PC-3 (cell line): Measurements from ENCODE around the gene PPIA. TPM values are rescaled to one million over a fixed set of nuclear protein-coding genes. Genes with fewer than 3 reads are reported as not detected.
A peak's percentile ranks its signal among the peaks of the same experiment; 100 is the strongest.

ENCODE experiments used
- ATAC-seq: fragments of 200-7000 bp; cut with Tn5 transposase; 2 replicates; pipeline ENCODE4 v1.9.1; 2020; ENCODE audit warnings: mild to moderate bottlenecking, moderate library complexity
- BruUV-seq: library from RNA; stranded (reverse); fragments of 400-500 nt; replicated peaks from 2 replicates; lab custom pipeline; 2021; lab: Mats Ljungman, UMichigan
- CTCF ChIA-PET: fragments of 300-600 bp; sonication (Branson Sonifier 250); formaldehyde crosslinking; loops from one replicate; lab custom pipeline; 2022; ENCODE audit warnings: antibody characterized with exemption; lab: Charles Lee
- POLR2A ChIA-PET: fragments of 300-600 bp; sonication (Branson Sonifier 250); formaldehyde crosslinking; loops from one replicate; lab custom pipeline; 2022; ENCODE audit warnings: antibody characterized with exemption; ENCODE audit not compliant: unreplicated experiment; lab: Charles Lee
- DNase-seq: peaks from one replicate; pipeline ENCODE4 v3.0.0-alpha.2; 2015
- H2AFZ ChIP-seq: fragments of 300-600 bp; sonication (generic); 2 replicates; pipeline ENCODE4 v1.6.0; 2016; ENCODE audit warnings: antibody characterized with exemption, low read length
- H3F3A ChIP-seq: fragments of 300-600 bp; sonication (generic); one replicate; pipeline ENCODE4 v1.6.0; 2017; ENCODE audit warnings: antibody characterized with exemption, low read length, control low read depth, mild to moderate bottlenecking; ENCODE audit not compliant: unreplicated experiment
- H3K27ac ChIP-seq: fragments of 300-600 bp; sonication (generic); 2 replicates; pipeline ENCODE4 v1.5.1; 2016; ENCODE audit warnings: mild to moderate bottlenecking, low read length
- H3K27me3 ChIP-seq: fragments of 300-600 bp; sonication (generic); 2 replicates; pipeline ENCODE4 v1.6.1; 2016; ENCODE audit warnings: low read length, mixed read lengths
- H3K36me3 ChIP-seq: fragments of 300-600 bp; sonication (generic); 2 replicates; pipeline ENCODE4 v1.6.1; 2016; ENCODE audit warnings: low read depth, mixed run types, low read length, mixed read lengths
- H3K4me1 ChIP-seq: fragments of 300-600 bp; sonication (generic); 2 replicates; pipeline ENCODE4 v1.5.1; 2016; ENCODE audit warnings: low read length; ENCODE audit not compliant: insufficient read depth
- H3K4me2 ChIP-seq: fragments of 300-600 bp; sonication (generic); 2 replicates; pipeline ENCODE4 v1.6.0; 2016; ENCODE audit warnings: low read length
- H3K4me3 ChIP-seq: fragments of 300-600 bp; sonication (generic); 2 replicates; pipeline ENCODE4 v1.5.1; 2016; ENCODE audit warnings: mild to moderate bottlenecking, low read length, mixed read lengths
- H3K79me2 ChIP-seq: fragments of 300-600 bp; sonication (generic); 2 replicates; pipeline ENCODE4 v1.6.1; 2017; ENCODE audit warnings: low read length, mixed read lengths
- H3K9ac ChIP-seq: fragments of 300-600 bp; sonication (generic); 2 replicates; pipeline ENCODE4 v1.6.0; 2016; ENCODE audit warnings: mild to moderate bottlenecking, low read length
- H3K9me2 ChIP-seq: fragments of 300-600 bp; sonication (generic); replicated peaks from 2 replicates; pipeline ENCODE4 v1.6.1; 2016; ENCODE audit warnings: mixed run types, low read length, mixed read lengths
- H3K9me3 ChIP-seq: fragments of 300-600 bp; sonication (generic); 2 replicates; pipeline ENCODE4 v1.6.1; 2016; ENCODE audit warnings: low read length, mixed read lengths
- H4K20me1 ChIP-seq: fragments of 300-600 bp; sonication (generic); 2 replicates; pipeline ENCODE4 v1.6.1; 2016; ENCODE audit warnings: low read length, mixed read lengths
- EZH2 ChIP-seq: fragments of 300-600 bp; sonication (generic); IDR thresholded peaks from one replicate; pipeline ENCODE4 v1.6.1; 2017; ENCODE audit warnings: antibody characterized with exemption, mild to moderate bottlenecking, low read length; ENCODE audit not compliant: unreplicated experiment
- EZH2phosphoT487 ChIP-seq: fragments of 300-600 bp; sonication (generic); IDR thresholded peaks from 2 replicates; pipeline ENCODE4 v1.6.1; 2018; ENCODE audit warnings: mild to moderate bottlenecking, antibody characterized with exemption, low read length, borderline replicate concordance
- intact Hi-C: fragments of 100-400 bp; cut with micrococcal nuclease; formaldehyde crosslinking; loops from 2 replicates; pipeline ENCODE4 v1.9.0; 2023
- total RNA-seq: library from RNA; depleted of rRNA; stranded (reverse); fragments of >200 nt; gene quantifications from 2 replicates; pipeline ENCODE4 v1.2.3, GENCODE V29; 2014
- TF ChIP-seq, protein P1 (sequence below): fragments of 300-600 bp; sonication (generic); conservative IDR thresholded peaks from 2 replicates; pipeline ENCODE4 v1.5.1; 2017; ENCODE audit warnings: antibody characterized with exemption, low read depth, mild to moderate bottlenecking, low read length

PPIA gene
- total RNA-seq, 1 experiment from 2014 or later = 4,136 TPM

DNA sequence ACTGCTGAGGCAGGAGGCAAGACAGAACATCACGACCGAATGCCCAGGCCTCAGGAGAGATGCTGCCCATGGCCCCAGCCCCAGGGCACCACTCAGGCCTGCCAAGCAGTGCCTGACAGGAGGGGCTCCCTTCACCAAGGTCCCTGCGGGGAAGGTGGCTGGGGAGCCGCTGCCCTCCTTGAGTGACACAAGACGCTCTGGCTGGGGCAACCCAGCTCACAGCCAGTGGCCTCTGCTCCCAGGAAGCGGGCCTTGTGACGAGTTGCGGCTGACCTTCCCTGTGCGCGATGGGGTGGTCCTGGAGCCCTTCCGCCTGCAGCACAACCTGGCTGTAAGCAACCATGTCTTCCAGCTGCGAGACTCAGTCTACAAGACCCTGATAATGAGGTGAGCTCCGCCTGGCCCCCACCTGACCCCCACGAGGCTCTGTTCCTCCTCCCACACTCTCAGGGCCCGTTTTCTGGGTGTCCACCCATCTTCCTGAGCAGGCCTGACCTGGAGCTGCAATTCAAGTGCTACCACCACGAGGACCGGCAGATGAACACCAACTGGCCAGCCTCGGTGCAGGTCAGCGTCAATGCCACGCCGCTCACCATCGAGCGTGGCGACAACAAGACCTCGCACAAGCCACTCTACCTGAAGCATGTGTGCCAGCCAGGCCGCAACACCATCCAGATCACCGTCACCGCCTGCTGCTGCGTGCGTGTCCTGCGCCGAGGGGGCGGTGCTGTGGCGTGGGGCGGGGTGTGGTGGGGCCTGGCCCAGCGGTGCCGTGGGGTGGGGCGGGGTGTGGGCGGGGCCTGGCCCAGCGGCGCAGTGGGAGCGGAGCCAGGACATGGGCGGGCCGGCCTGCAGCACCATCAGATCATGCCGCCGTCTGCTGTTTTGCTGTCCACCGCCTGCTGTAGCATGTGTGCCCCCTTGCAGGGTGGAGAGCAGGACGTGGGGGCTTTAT lies 35.0 kb upstream of the PPIA start:
- Histone ChIP-seq H4K20me1 (no peaks in the 10 kb centered on the region), H3K9me2 (no peaks in the 10 kb centered on the region), H3K4me3 (no peak overlapping the region), H3K4me1 (no peaks in the 10 kb centered on the region), H3K27ac (no peak overlapping the region), H3K79me2 (no peaks in the 10 kb centered on the region), H3K9ac (no peak overlapping the region), H2AFZ (no peak overlapping the region), H3K9me3 (no peaks in the 10 kb centered on the region), H3K36me3 (peaks cover 23% of the 10 kb centered on the region), H3K27me3 (no peaks in the 10 kb centered on the region), H3K4me2 (no peak overlapping the region), H3F3A (no peaks in the 10 kb centered on the region)
- DNase-seq = no peak
- TF ChIP-seq EZH2phosphoT487 (no peak), EZH2 (no peak)
- TF ChIP-seq, protein P1, sequence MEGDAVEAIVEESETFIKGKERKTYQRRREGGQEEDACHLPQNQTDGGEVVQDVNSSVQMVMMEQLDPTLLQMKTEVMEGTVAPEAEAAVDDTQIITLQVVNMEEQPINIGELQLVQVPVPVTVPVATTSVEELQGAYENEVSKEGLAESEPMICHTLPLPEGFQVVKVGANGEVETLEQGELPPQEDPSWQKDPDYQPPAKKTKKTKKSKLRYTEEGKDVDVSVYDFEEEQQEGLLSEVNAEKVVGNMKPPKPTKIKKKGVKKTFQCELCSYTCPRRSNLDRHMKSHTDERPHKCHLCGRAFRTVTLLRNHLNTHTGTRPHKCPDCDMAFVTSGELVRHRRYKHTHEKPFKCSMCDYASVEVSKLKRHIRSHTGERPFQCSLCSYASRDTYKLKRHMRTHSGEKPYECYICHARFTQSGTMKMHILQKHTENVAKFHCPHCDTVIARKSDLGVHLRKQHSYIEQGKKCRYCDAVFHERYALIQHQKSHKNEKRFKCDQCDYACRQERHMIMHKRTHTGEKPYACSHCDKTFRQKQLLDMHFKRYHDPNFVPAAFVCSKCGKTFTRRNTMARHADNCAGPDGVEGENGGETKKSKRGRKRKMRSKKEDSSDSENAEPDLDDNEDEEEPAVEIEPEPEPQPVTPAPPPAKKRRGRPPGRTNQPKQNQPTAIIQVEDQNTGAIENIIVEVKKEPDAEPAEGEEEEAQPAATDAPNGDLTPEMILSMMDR = no peak
- CTCF ChIA-PET = interaction anchor here (0.6 kb wide), 1 partner anchor 11 kb away, joined by 4 read pairs; no protein-coding TSS in a partner anchor
- peak; percentile 29; the same call in 1 of the 2 replicates for ATAC-seq
- intact Hi-C loops = no loop called here
- no TSS peak for BruUV-seq
- POLR2A ChIA-PET = no interaction called here

DNA sequence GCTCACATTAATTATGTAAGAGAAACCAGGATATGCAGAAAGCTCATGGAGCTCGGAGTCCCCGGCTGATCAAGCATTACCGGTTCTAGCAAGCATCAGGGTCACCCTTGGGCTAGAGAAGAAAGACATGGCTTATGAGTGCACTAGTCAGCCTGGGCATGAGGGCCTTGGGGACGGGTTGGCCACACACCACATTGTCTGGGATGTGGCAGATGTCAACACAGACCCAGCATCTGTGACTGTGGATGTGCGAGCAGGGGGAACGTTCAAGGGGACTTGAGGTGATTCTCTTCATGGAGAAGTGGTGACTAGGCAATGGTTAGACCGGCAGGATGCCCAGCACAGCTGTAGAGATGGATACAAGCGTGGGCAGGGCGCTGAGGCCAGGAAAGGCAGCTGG lies 34.2 kb upstream of the PPIA start:
- POLR2A ChIA-PET = no interaction called here
- Histone ChIP-seq H3F3A (no peaks in the 10 kb centered on the region), H3K36me3 (peaks cover 26% of the 10 kb centered on the region), H3K9me2 (no peaks in the 10 kb centered on the region), H3K4me1 (no peaks in the 10 kb centered on the region), H3K4me3 (no peak overlapping the region), H3K27ac (no peak overlapping the region), H3K79me2 (no peaks in the 10 kb centered on the region), H3K9me3 (no peaks in the 10 kb centered on the region), H4K20me1 (no peaks in the 10 kb centered on the region), H2AFZ (no peak overlapping the region), H3K27me3 (no peaks in the 10 kb centered on the region), H3K9ac (no peak overlapping the region), H3K4me2 (no peak overlapping the region)
- BruUV-seq = no TSS peak
- ATAC-seq (no peak), DNase-seq (no peak)
- intact Hi-C loops = no loop called here
- CTCF ChIA-PET = no interaction called here
- no peak for TF ChIP-seq EZH2phosphoT487
- TF ChIP-seq EZH2 = no peak
- TF ChIP-seq, protein P1 = no peak
